ENCODE data around the gene TENT5A. TPM values are rescaled to one million over a fixed set of nuclear protein-coding genes. Genes with fewer than 3 reads are reported as not detected.
A peak's percentile ranks its signal among the peaks of the same experiment; 100 is the strongest.
"Not testable (repeated sequence)": the region's sequence is repeated elsewhere in the genome, so short reads cannot be mapped to it uniquely, and the experiment has no call there.

The TENT5A gene
- 0.60 and 2.6 TPM in 2 replicates for total RNA-seq

DNA sequence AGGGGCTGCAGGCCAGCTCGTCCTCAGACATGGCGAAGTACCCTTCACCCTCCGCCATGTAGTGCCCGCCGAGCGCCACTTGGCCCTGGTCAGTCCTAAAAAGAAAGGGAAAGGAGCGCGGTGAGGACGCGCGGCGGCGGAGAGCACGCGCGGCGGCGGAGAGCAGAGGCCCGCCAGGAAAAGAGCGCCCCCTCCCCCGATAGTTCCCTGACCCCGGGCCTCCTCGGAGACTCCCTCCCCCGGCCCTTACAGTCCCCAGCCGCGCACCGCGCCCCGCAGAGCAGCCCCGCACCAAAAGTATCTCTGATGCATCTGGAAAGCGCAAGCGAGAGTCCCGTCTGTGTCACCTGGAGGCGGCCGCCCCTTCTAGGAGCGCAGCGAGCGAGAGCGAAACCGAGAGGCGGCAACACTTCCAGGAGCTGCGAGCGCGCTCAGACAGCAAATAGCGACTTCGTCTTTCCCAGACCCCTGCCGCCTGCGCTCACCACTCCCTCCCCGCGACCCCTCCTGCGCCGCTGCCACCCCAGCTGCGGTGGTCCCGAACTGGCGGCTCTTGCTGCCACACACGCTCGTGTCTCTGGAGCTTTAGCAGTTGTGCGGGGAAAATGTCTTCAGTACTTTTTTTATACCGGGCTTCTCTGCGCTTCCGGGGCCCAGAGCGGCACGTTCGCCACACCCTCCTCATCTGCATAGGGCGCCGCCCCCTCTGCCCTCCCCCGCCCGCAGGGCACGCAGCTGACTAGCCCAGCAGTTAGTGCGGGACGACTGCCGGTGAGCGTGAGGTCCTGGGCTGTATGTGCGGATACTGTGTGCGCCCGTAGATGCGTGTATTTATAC lies at the start of gene TENT5A:
TENT5A (minus strand) TSS at position 598 of the 837 bp plus-strand sequence; CDS start at position 58, 540 bp downstream.
- peak; percentile 80 to 89 for DNase-seq (ENCODE audit: low read depth in 2 of 2)

- DNase-seq (ENCODE audit: low read depth in 2 of 2), result no peak
Observed at GRCh38 chr6:81801489-81801888, 49.0 kb upstream of the TENT5A start.

DNA sequence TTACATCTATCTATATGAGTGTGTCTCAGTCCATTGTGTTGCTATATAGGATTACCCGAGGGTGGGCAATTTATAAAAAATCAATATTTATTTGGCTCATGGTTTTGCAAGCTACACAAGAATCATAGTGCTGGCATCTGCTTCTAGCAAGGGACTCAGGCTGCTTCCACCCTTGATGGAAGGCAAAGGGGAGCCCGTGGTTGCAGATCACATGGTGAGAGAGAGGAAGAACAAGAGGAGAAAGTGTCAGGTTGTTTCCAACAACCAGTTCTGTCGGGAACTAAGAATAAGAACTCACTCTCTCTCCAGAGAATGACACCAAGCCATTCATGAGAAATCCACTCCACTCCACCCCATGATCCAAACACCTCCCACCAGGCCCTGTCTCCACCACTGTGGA lies 48.2 kb upstream of the TENT5A start:
- DNase-seq (ENCODE audit: low read depth in 2 of 2), result no peak

GRCh38 chr6:81799323-81799722 lies 46.8 kb upstream of the TENT5A start:
- DNase-seq (ENCODE audit: low read depth in 2 of 2), result no peak

DNA sequence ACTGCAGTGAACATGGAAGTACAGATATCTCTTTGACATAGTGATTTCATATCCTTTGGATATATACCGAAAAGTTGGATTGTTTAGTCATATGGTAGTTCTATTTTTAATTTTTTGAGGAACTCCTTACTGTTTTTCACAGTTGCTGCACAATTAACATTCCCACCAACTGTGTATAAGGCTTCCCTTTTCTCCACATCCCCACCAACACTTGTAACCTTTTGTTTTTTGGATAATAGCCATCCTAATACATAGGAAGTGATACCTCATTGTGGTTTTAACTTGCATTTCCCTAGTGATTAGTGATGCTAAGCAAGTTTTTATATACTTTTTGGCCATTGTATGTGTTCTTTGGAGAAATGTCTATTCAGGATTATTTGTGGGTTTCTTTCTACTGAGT lies 45.1 kb upstream of the TENT5A start:
- peak; percentile 33 to 62 for DNase-seq (ENCODE audit: low read depth in 2 of 2)

DNA sequence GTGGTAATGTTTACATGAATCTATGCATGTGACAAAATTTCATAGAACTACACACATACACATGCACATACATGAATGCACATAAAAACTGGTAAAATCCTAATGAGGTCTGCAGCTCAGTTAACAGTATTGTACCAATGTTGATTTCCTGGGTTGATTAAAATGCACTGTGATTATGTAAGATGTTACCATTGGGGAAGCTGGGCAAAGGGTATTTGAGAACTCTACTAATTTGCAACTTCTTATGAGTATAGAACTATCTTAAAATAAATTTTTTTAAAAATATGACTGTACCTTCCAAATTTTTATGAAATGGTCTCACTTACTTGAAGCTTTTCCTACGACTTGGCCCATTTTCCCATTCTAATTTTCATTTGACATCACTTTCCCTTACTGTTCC lies 43.4 kb upstream of the TENT5A start:
- DNase-seq (ENCODE audit: low read depth in 2 of 2), result no peak

- no peak for DNase-seq (ENCODE audit: low read depth in 2 of 2)
Observed at GRCh38 chr6:81793821-81794475, 41.5 kb upstream of the TENT5A start.

GRCh38 chr6:81792826-81793225 lies 40.3 kb upstream of the TENT5A start:
- DNase-seq (ENCODE audit: low read depth in 2 of 2), result peak; percentile 23 to 81

GRCh38 chr6:81791756-81792155 lies 39.3 kb upstream of the TENT5A start:
- peak; percentile 7 to 65 for DNase-seq (ENCODE audit: low read depth in 2 of 2)

DNA sequence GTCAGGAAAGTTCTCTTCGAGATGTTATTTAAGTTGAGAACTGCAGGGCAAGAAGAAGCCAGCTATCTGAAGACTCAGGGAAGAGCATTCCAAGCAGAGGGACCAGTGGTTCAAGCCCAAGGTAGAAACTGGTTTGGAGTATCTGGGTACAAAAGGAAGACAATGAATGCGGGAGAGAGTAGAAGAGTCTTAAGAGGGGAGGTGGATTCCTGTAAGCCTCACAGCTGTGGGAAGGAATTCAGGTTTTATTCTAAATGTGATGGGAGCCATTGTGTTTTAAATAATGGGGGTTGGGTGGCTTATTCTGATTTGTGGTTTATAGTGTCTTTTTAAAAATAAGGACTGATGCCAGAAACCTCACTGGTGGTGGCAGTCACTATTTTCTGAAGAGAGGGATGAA lies 37.6 kb upstream of the TENT5A start:
- DNase-seq (ENCODE audit: low read depth in 2 of 2), result no peak

DNA sequence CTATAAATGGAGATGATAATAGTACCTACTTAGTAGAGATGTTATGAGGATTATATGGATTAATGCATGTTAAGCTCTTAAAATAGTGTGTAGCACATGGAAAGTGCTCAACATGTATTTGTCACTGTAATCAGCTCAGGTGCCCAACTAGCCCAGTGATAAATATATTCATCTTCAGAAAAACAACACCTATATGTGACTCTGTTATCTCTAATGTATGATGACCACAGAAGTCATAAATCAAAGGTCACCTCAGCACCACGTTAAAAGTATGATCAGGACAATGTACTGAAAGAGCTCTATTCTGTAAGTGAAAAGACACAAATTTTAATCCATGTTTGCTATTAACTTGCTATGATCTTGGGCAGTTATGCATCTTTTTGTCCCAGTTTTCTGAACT lies 36.8 kb upstream of the TENT5A start:
- no peak for DNase-seq (ENCODE audit: low read depth in 2 of 2)

GRCh38 chr6:81788748-81789147 lies 36.3 kb upstream of the TENT5A start:
- no peak for DNase-seq (ENCODE audit: low read depth in 2 of 2)

GRCh38 chr6:81787313-81788068 lies 35.0 kb upstream of the TENT5A start:
- no peak for DNase-seq (ENCODE audit: low read depth in 2 of 2)

DNA sequence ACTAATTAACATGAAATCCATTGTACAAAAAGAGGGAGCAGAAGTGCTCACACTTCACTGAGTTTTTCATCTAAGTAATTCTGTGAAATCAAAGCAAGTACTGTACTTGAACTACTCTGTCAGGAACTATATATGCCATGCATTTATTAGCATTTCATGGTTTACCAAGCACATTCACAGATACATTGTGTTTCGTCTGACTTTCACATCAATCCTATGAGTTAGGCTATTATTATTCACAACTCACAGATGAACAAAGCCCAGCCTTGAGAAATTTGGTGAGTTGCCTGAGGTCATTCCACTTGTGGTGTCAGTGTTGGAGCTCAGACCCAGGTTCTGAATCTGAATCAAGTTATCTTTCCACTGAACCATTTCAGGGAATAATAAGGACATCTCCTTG lies 33.7 kb upstream of the TENT5A start:
- DNase-seq (ENCODE audit: low read depth in 2 of 2), result no peak

DNA sequence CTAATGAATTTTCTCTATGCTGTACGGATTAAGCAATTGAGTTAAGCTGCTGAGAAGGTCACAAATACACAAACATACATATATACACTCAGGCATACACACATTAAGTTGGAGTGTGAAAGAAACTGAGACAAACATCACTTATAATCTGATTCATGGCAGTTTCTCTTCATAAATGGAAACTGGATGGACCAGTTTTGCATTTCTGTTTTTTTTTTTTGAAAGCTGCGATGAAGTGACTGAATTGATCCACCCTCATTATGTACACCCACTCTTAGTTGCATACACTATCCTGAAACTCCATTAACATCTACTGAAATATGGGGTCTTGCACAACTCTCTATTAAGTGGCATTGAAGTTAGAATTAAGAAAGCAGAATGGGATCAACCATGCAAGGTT lies 32.9 kb upstream of the TENT5A start:
- no peak for DNase-seq (ENCODE audit: low read depth in 2 of 2)

- DNase-seq (ENCODE audit: low read depth in 2 of 2), result no peak
Observed at GRCh38 chr6:81783893-81784292, 31.4 kb upstream of the TENT5A start.

DNA sequence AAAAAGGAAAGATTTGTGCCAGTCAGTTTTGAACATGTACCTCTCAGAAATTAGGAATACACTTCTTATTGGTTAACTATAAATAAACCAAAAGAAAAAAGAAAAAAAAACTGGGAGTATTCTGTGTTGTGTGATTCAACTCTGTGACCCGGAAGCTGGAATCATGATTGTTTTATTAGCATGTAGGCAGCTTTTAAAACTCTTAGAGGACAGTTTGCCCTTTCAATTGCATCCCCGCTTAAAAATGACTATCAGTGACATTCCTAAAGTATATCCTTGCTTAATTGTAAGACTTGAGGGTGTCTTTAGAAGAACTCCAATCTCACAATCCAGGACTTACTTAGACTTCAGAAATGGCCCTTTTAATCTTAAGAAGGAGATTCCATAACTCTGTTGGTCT lies 29.1 kb upstream of the TENT5A start:
- no peak for DNase-seq (ENCODE audit: low read depth in 2 of 2)

GRCh38 chr6:81777586-81778268 lies 25.2 kb upstream of the TENT5A start:
- DNase-seq (ENCODE audit: low read depth in 2 of 2), result no peak

- DNase-seq (ENCODE audit: low read depth in 2 of 2), result not testable (repeated sequence)
Observed at GRCh38 chr6:81776219-81776618, 23.7 kb upstream of the TENT5A start.

- no peak for DNase-seq (ENCODE audit: low read depth in 2 of 2)
Observed at GRCh38 chr6:81774542-81774941, 22.1 kb upstream of the TENT5A start.

- no peak for DNase-seq (ENCODE audit: low read depth in 2 of 2)
Observed at GRCh38 chr6:81773887-81774286, 21.4 kb upstream of the TENT5A start.

DNA sequence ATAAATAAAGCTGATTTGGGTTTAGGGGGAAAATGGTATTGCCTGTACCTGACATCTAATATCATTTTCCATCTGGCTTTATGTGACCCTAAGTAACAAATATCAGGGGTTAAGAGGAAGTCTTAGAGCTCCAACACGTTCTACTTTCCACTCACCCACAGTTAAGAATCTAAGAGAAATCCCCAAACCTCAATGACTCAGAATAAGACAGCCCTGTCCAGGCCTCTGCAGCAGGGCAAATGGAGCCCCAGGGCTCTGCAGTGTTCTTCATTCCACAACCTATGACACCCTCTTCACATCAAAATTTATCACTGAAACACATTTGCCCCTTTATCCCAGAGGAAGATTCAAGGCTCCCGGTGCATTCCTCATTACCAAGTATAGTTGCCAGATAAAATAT lies 20.3 kb upstream of the TENT5A start:
- DNase-seq (ENCODE audit: low read depth in 2 of 2), result no peak
